Mesodermal cell (in vitro differentiated cells): Measurements from ENCODE around the gene TSEN54.

Source experiments
- H3K27ac ChIP-seq: 2 replicates; pipeline ENCODE4 v1.7.0; 2013; ENCODE audit warnings: mild to moderate bottlenecking, low read depth, low read length, moderate library complexity; ENCODE audit not compliant: severe bottlenecking
- H3K36me3 ChIP-seq: 2 replicates; pipeline ENCODE4 v1.7.1; 2013; ENCODE audit warnings: mild to moderate bottlenecking, low read length, moderate library complexity; ENCODE audit not compliant: control insufficient read depth, insufficient read depth
- H3K4me1 ChIP-seq: one replicate; pipeline ENCODE4 v1.7.1; 2013; ENCODE audit warnings: mild to moderate bottlenecking, low read length; ENCODE audit not compliant: insufficient read depth, control insufficient read depth, poor library complexity, severe bottlenecking
- H3K4me3 ChIP-seq: 2 replicates; pipeline ENCODE4 v1.7.0; 2013; ENCODE audit warnings: low read length, control low read depth, mild to moderate bottlenecking; ENCODE audit not compliant: insufficient read depth, poor library complexity, severe bottlenecking; ENCODE audit errors: extremely low read depth
- H3K9me3 ChIP-seq: 2 replicates; pipeline ENCODE4 v1.7.1; 2013; ENCODE audit warnings: mild to moderate bottlenecking, low read length, moderate library complexity; ENCODE audit not compliant: control insufficient read depth
- WGBS, 2 experiments: methylation state at CpG; one replicate each; pipeline ENCODE4 v1.1.5; 2013; ENCODE audit warnings: missing lambda C conversion rate in 2 of 2; ENCODE audit not compliant: insufficient coverage in 2 of 2; 5-methylcytosine and 5-hydroxymethylcytosine counted together

Gene TSEN54

GRCh38 chr17:75511610-75512575, 4.4 kb upstream of the TSEN54 start:
- H3K9me3 ChIP-seq: no peaks in the 10 kb centered on the region
- H3K4me1 ChIP-seq: peaks cover 17% of the 10 kb centered on the region
- peaks cover 32% of the 10 kb centered on the region for H3K36me3 ChIP-seq
- H3K27ac ChIP-seq: peak overlapping the region; percentile 36
- no peak overlapping the region for H3K4me3 ChIP-seq
- WGBS, 2 experiments: 77 to 79% methylated on average over 9 to 12 of the region's 13 CpGs

DNA sequence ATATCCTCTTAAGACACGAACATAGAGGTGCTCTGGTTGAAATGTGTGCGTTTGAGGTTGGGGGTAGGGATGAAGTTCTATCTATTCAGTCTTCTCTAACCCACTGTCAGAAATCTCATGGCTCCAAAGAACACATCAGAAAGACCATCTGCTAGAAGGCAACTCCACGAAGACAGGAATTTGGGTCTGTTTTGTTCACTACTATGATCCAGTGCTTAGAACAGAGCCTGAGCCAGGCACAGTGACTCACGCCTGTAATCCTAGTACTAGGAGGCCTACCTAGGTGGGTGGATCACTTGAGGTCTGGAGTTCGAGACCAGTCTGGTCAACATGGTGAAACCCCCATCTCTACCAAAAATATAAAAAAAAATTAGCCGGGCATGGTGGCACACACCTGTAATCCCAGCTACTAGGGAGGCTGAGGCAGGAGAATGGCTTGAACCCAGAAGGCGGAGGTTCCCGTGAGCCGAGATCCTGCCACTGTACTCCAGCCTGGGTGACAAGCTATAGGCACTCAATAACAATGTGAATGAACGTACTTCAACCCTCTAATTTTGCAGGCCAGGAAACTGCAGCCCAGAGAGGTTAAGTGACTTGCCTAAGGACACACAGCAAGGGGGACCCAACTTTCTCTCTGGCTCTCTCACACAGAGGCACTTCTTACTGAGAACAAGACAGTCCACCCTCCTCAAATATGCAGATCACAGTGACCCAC, 3.2 kb upstream of the TSEN54 start:
- WGBS, 2 experiments: 71 to 77% methylated on average over 6 to 7 of the region's 10 CpGs
- H3K9me3 ChIP-seq: no peaks in the 10 kb centered on the region

GRCh38 chr17:75513641-75514000, 2.7 kb upstream of the TSEN54 start:
- H3K9me3 ChIP-seq: no peaks in the 10 kb centered on the region
- WGBS, 2 experiments: 94 to 99% methylated on average over 17 of the region's 17 CpGs
- peaks cover 32% of the 10 kb centered on the region for H3K36me3 ChIP-seq
- peaks cover 25% of the 10 kb centered on the region for H3K4me1 ChIP-seq
- H3K4me3 ChIP-seq: no peak overlapping the region
- H3K27ac ChIP-seq: no peak overlapping the region

More for the DNA sequence above, 3.2 kb upstream of the TSEN54 start:
- H3K4me1 ChIP-seq: peaks cover 23% of the 10 kb centered on the region
- peak overlapping the region; percentile 36 for H3K27ac ChIP-seq
- H3K36me3 ChIP-seq: peaks cover 30% of the 10 kb centered on the region
- no peak overlapping the region for H3K4me3 ChIP-seq

DNA sequence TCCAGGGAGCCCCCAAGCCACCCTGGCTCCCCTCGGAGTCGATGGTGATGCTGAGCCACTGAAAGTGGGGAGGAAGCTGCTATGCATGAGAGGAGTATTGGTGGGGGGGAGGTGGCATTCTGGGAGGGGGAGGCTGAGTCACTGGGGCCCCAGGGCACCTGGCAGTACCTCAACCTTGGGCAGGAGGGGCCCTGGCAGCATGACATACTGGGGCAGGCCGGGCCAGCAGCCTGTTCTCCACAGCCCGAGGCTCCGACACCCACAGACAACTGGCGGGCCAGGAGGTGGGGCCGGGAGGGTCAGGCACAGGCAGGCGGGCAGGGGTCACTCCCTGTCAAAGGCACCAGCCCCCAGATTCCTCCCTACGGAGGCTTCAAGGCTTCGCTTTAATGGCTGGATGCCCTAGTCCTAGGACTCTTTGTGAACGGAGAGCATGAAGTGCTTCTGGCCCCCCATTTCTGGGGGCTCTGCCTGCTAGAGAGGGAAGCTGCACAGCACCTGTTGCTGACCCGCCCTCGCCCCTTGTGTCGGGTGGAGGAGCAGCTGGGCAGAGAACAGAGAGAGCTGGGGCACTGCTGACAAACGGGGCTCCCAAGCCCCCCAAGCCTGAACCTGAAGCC, 1.9 kb upstream of the TSEN54 start:
- H3K27ac ChIP-seq: no peak overlapping the region
- 14 to 22% methylated on average over 15 of the region's 15 CpGs for WGBS, 2 experiments
- H3K36me3 ChIP-seq: peaks cover 37% of the 10 kb centered on the region

GRCh38 chr17:75514919-75515495, 1.3 kb upstream of the TSEN54 start:
- peak overlapping the region; percentile 80 for H3K4me3 ChIP-seq
- peaks cover 43% of the 10 kb centered on the region for H3K36me3 ChIP-seq
- 0% methylated on average over 19 to 48 of the region's 50 CpGs for WGBS, 2 experiments
- no peaks in the 10 kb centered on the region for H3K9me3 ChIP-seq
- peaks cover 25% of the 10 kb centered on the region for H3K4me1 ChIP-seq
- H3K27ac ChIP-seq: peak overlapping the region; percentile 78

More for the DNA sequence above, 1.9 kb upstream of the TSEN54 start:
- H3K4me3 ChIP-seq: peak overlapping the region; percentile 80
- no peaks in the 10 kb centered on the region for H3K9me3 ChIP-seq
- peaks cover 25% of the 10 kb centered on the region for H3K4me1 ChIP-seq

- Histone ChIP-seq H3K9me3 (no peaks in the 10 kb centered on the region), H3K4me3 (peak within 1 kb of the TSS; percentile 80), H3K27ac (peak within 1 kb of the TSS; percentile 78), H3K36me3 (peaks cover 46% of the 10 kb centered on the region), H3K4me1 (peaks cover 23% of the 10 kb centered on the region)
- WGBS, 2 experiments: 0% methylated on average over 64 to 68 of the region's 78 CpGs
Observed at GRCh38 chr17:75515496-75516254, 653 bp upstream of the TSEN54 start, which contains the start of gene CASKIN2. CASKIN2 (minus strand) TSS chr17:75515537; CDS start chr17:75513804, 1,733 bp downstream.

- Histone ChIP-seq H3K27ac (peak overlapping the region; percentile 41), H3K9me3 (no peaks in the 10 kb centered on the region)
- whole genome bisulfite sequencing, 2 experiments: 0% methylated on average over 27 to 55 of the region's 65 CpGs
Observed at GRCh38 chr17:75516619-75517296, 430 bp downstream of the TSEN54 start.

DNA sequence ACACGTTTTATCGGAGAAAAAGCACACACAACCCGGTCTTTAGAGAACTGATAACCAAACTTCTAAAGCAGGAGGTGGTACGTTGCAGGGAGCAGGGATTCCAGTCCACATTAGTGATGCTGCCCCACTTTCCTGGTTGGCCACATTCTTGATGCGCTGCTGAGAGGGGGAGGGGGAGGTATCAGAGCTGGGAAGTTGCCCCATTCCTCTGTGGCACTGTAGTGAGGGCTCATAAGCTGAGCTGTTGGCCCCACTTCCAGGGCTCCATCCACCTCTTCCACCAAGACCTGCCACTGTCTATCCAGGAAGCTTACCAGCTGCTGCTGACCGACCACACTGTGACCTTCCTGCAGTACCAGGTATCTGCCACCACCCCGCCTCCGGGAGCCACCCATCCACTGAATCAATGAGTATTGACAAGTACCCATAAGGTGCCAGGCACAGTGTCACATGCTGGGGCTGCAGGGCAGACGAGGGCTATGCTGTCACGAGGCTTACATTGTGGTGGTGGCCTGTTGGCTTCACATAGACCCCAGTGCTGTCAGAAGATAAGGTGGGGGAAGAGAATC, 1.1 kb downstream of the TSEN54 start:
- 9 to 36% methylated on average over 5 to 10 of the region's 10 CpGs for WGBS, 2 experiments
- Histone ChIP-seq H3K4me1 (peaks cover 21% of the 10 kb centered on the region), H3K4me3 (peak overlapping the region; percentile 80), H3K27ac (peak overlapping the region; percentile 41), H3K9me3 (no peaks in the 10 kb centered on the region), H3K36me3 (peaks cover 53% of the 10 kb centered on the region)

More at GRCh38 chr17:75516619-75517296, 430 bp downstream of the TSEN54 start:
- Histone ChIP-seq H3K4me3 (peak overlapping the region; percentile 80), H3K36me3 (peaks cover 53% of the 10 kb centered on the region), H3K4me1 (peaks cover 21% of the 10 kb centered on the region)

GRCh38 chr17:75518201-75518600, 1.9 kb downstream of the TSEN54 start:
- H3K4me3 ChIP-seq: no peak overlapping the region
- no peak overlapping the region for H3K27ac ChIP-seq
- H3K4me1 ChIP-seq: peaks cover 18% of the 10 kb centered on the region
- 86 to 92% methylated on average over 3 of the region's 3 CpGs for WGBS, 2 experiments
- no peaks in the 10 kb centered on the region for H3K9me3 ChIP-seq
- peaks cover 55% of the 10 kb centered on the region for H3K36me3 ChIP-seq
